Prostate gland (tissue), 2 donors: Measurements from ENCODE around the gene SORT1.

Source experiments
- POLR2A ChIP-seq: fragments of 450-650 bp; IDR thresholded peaks from one replicate; pipeline ENCODE4 v1.6.1; 2016; ENCODE audit warnings: antibody characterized with exemption, mild to moderate bottlenecking
- TF ChIP-seq, protein P1 (sequence below), 4 experiments: fragments of 200-600 bp in 2 of 4; fragments of 450-650 bp in 2 of 4; sonication (generic) in 2 of 4; IDR thresholded peaks; 1 replicate in 3 of 4; 2 replicates in 1 of 4; pipeline ENCODE4 v1.5.1; 2016 to 2019; ENCODE audit warnings: antibody characterized with exemption in 4 of 4, mild to moderate bottlenecking in 2 of 4, moderate library complexity in 2 of 4

DNA sequence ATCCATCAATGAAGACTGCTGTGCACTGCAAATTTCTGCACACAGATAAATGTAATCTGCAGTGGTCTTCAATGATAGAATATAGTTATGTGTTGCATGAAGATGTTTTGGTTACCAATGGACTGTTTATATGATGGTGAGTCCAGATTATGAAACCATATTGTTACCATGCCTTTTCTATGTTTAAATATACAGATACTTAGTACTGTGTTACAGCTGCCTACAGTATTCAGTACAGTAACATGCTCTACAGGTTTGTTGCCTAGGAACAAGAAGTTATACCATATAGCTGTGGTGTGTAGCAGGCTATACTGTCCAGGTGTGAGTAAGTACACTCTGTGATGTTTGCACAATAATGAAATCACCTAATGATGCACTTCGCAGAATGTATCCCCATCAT lies 40.8 kb downstream of the SORT1 start:
- TF ChIP-seq, protein P1, sequence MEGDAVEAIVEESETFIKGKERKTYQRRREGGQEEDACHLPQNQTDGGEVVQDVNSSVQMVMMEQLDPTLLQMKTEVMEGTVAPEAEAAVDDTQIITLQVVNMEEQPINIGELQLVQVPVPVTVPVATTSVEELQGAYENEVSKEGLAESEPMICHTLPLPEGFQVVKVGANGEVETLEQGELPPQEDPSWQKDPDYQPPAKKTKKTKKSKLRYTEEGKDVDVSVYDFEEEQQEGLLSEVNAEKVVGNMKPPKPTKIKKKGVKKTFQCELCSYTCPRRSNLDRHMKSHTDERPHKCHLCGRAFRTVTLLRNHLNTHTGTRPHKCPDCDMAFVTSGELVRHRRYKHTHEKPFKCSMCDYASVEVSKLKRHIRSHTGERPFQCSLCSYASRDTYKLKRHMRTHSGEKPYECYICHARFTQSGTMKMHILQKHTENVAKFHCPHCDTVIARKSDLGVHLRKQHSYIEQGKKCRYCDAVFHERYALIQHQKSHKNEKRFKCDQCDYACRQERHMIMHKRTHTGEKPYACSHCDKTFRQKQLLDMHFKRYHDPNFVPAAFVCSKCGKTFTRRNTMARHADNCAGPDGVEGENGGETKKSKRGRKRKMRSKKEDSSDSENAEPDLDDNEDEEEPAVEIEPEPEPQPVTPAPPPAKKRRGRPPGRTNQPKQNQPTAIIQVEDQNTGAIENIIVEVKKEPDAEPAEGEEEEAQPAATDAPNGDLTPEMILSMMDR (IDR thresholded peaks at IDR 0.05): no peak
- no peak for TF ChIP-seq POLR2A
